ENCODE data around the gene TBC1D16. TPM values are rescaled to one million over a fixed set of nuclear protein-coding genes. Genes with fewer than 3 reads are reported as not detected.

Gene TBC1D16
- total and polyA plus RNA-seq, 2 experiments from 2014 or later, result 24.5 to 38.1 TPM

GRCh38 chr17:79911430-79912399 lies 124.0 kb downstream of the TBC1D16 start:
- H3K9me2 ChIP-seq (replicated peaks; ENCODE audit: insufficient read depth), result no peaks in the 10 kb centered on the region
- H3K27ac ChIP-seq, result no peak overlapping the region
- no peak for DNase-seq (ENCODE audit: low spot score)
- TF ChIP-seq EZH2phosphoT487 (IDR thresholded peaks at IDR 0.05; ENCODE audit: low read depth, severe bottlenecking, unreplicated experiment), result no peak
- H3K36me3 ChIP-seq (replicated peaks; ENCODE audit: insufficient read depth, low read depth), result no peaks in the 10 kb centered on the region
- no peaks in the 10 kb centered on the region for H3K79me2 ChIP-seq
- no peak overlapping the region for H3K4me2 ChIP-seq
- WGBS (ENCODE audit: low lambda C conversion rate, missing lambda C conversion rate), result 80% methylated on average over 20 of the region's 20 CpGs
- no peaks in the 10 kb centered on the region for H4K20me1 ChIP-seq (ENCODE audit: insufficient read depth, poor library complexity, severe bottlenecking)
- no peaks in the 10 kb centered on the region for H3K9me3 ChIP-seq (ENCODE audit: low read depth)
- no peaks in the 10 kb centered on the region for H3K27me3 ChIP-seq
- H3K4me3 ChIP-seq, result no peak overlapping the region
- H2AFZ ChIP-seq, result no peak overlapping the region
- H3K4me1 ChIP-seq (ENCODE audit: insufficient read depth), result peaks cover 7% of the 10 kb centered on the region

- WGBS (ENCODE audit: low lambda C conversion rate, missing lambda C conversion rate), result 93% methylated on average over 14 of the region's 14 CpGs
Measured at GRCh38 chr17:79910985-79911361, 124.7 kb downstream of the TBC1D16 start.

GRCh38 chr17:79909121-79909520 lies 126.6 kb downstream of the TBC1D16 start:
- H3K9me3 ChIP-seq (ENCODE audit: low read depth), result no peaks in the 10 kb centered on the region
- no peak overlapping the region for H3K4me3 ChIP-seq
- no peak for TF ChIP-seq EZH2phosphoT487 (IDR thresholded peaks at IDR 0.05; ENCODE audit: low read depth, severe bottlenecking, unreplicated experiment)
- no peak for TF ChIP-seq EZH2 (IDR thresholded peaks at IDR 0.05; ENCODE audit: borderline replicate concordance)
- H3K4me2 ChIP-seq, result no peak overlapping the region
- no peaks in the 10 kb centered on the region for H4K20me1 ChIP-seq (ENCODE audit: insufficient read depth, poor library complexity, severe bottlenecking)
- H2AFZ ChIP-seq, result no peak overlapping the region
- no peaks in the 10 kb centered on the region for H3K79me2 ChIP-seq
- H3K27ac ChIP-seq, result no peak overlapping the region
- H3K27me3 ChIP-seq, result no peaks in the 10 kb centered on the region
- 91% methylated on average over 4 of the region's 4 CpGs for WGBS (ENCODE audit: low lambda C conversion rate, missing lambda C conversion rate)
- no peaks in the 10 kb centered on the region for H3K9me2 ChIP-seq (replicated peaks; ENCODE audit: insufficient read depth)
- no peak for DNase-seq (ENCODE audit: low spot score)
- H3K36me3 ChIP-seq (replicated peaks; ENCODE audit: insufficient read depth, low read depth), result no peaks in the 10 kb centered on the region
- H3K4me1 ChIP-seq (ENCODE audit: insufficient read depth), result no peaks in the 10 kb centered on the region

More at GRCh38 chr17:79910985-79911361, 124.7 kb downstream of the TBC1D16 start:
- H3K27ac ChIP-seq, result no peak overlapping the region
- no peaks in the 10 kb centered on the region for H3K27me3 ChIP-seq
- no peaks in the 10 kb centered on the region for H3K9me3 ChIP-seq (ENCODE audit: low read depth)
- DNase-seq (ENCODE audit: low spot score), result no peak
- no peak overlapping the region for H3K4me3 ChIP-seq
- no peak overlapping the region for H2AFZ ChIP-seq
- no peaks in the 10 kb centered on the region for H3K9me2 ChIP-seq (replicated peaks; ENCODE audit: insufficient read depth)
- peaks cover 7% of the 10 kb centered on the region for H3K4me1 ChIP-seq (ENCODE audit: insufficient read depth)
- no peaks in the 10 kb centered on the region for H3K79me2 ChIP-seq
- H4K20me1 ChIP-seq (ENCODE audit: insufficient read depth, poor library complexity, severe bottlenecking), result no peaks in the 10 kb centered on the region
- H3K36me3 ChIP-seq (replicated peaks; ENCODE audit: insufficient read depth, low read depth), result no peaks in the 10 kb centered on the region
- TF ChIP-seq CTCF (IDR thresholded peaks at IDR 0.05; ENCODE audit: poor library complexity) (no peak), EZH2phosphoT487 (IDR thresholded peaks at IDR 0.05; ENCODE audit: low read depth, severe bottlenecking, unreplicated experiment) (no peak), EZH2 (IDR thresholded peaks at IDR 0.05; ENCODE audit: borderline replicate concordance) (no peak)
- no peak overlapping the region for H3K4me2 ChIP-seq

GRCh38 chr17:79907850-79908249 lies 127.8 kb downstream of the TBC1D16 start:
- H3K79me2 ChIP-seq, result no peaks in the 10 kb centered on the region
- H3K27me3 ChIP-seq, result no peaks in the 10 kb centered on the region
- H3K9me3 ChIP-seq (ENCODE audit: low read depth), result no peaks in the 10 kb centered on the region
- WGBS (ENCODE audit: low lambda C conversion rate, missing lambda C conversion rate), result 58% methylated on average over 16 of the region's 16 CpGs
- no peaks in the 10 kb centered on the region for H3K4me1 ChIP-seq (ENCODE audit: insufficient read depth)
- no peaks in the 10 kb centered on the region for H3K36me3 ChIP-seq (replicated peaks; ENCODE audit: insufficient read depth, low read depth)
- H3K9me2 ChIP-seq (replicated peaks; ENCODE audit: insufficient read depth), result no peaks in the 10 kb centered on the region
- DNase-seq (ENCODE audit: low spot score), result peak; percentile 66
- H4K20me1 ChIP-seq (ENCODE audit: insufficient read depth, poor library complexity, severe bottlenecking), result no peaks in the 10 kb centered on the region
- H2AFZ ChIP-seq, result no peak overlapping the region
- H3K4me3 ChIP-seq, result no peak overlapping the region
- H3K27ac ChIP-seq, result no peak overlapping the region
- H3K4me2 ChIP-seq, result no peak overlapping the region
- TF ChIP-seq EZH2 (IDR thresholded peaks at IDR 0.05; ENCODE audit: borderline replicate concordance), result no peak
- TF ChIP-seq CTCF (IDR thresholded peaks at IDR 0.05; ENCODE audit: poor library complexity), result no peak
- no peak for TF ChIP-seq EZH2phosphoT487 (IDR thresholded peaks at IDR 0.05; ENCODE audit: low read depth, severe bottlenecking, unreplicated experiment)

Data from hepatocyte (in vitro differentiated cells).